HepG2 (cell line): Measurements from ENCODE around the gene FAM118A. TPM values are rescaled to one million over a fixed set of nuclear protein-coding genes. Genes with fewer than 3 reads are reported as not detected.

Experiments used
- FOXO1 ChIP-seq: sonication (generic); formaldehyde crosslinking; IDR thresholded peaks from 2 replicates; pipeline ENCODE4 v1.4.0; 2020; ENCODE audit warnings: missing genetic modification reagents
- IRF2 ChIP-seq: IDR thresholded peaks from 2 replicates; pipeline ENCODE4 v1.6.1; 2018; ENCODE audit warnings: missing genetic modification reagents, missing compliant biosample characterization
- KDM2A ChIP-seq: sonication (generic); formaldehyde crosslinking; IDR thresholded peaks from 2 replicates; pipeline ENCODE4 v1.4.0; 2020; ENCODE audit warnings: low read depth, missing genetic modification reagents, borderline replicate concordance
- KLF15 ChIP-seq: sonication (generic); formaldehyde crosslinking; IDR thresholded peaks from 2 replicates; pipeline ENCODE4 v1.8.1; 2023; ENCODE audit warnings: borderline replicate concordance, mild to moderate bottlenecking, inconsistent platforms, missing genetic modification reagents, mixed read lengths
- KLF16 ChIP-seq, 2 experiments: sonication (generic) in 1 of 2; formaldehyde crosslinking in 1 of 2; IDR thresholded peaks; 2 replicates each; pipeline versions ENCODE4 v1.6.1 to v1.8.0; 2016 to 2023; ENCODE audit warnings: missing genetic modification reagents in 2 of 2, missing compliant biosample characterization in 1 of 2
- MXI1 ChIP-seq: IDR thresholded peaks from 3 replicates; pipeline ENCODE4 v1.6.1; 2012; ENCODE audit warnings: low read depth, low read length, inconsistent platforms, borderline replicate concordance
- NBN ChIP-seq: fragments of 450-650 bp; conservative IDR thresholded peaks from 2 replicates; pipeline ENCODE4 v1.6.1; 2017
- NR2F1 ChIP-seq, 2 experiments: fragments of 450-650 bp in 1 of 2; formaldehyde crosslinking in 1 of 2; IDR thresholded peaks; 2 replicates each; pipeline versions ENCODE4 v1.5.0 to v1.6.1; 2016 to 2020; ENCODE audit warnings: mild to moderate bottlenecking in 1 of 2, missing compliant biosample characterization in 1 of 2, missing genetic modification reagents in 1 of 2, moderate library complexity in 1 of 2
- PLRG1 ChIP-seq: fragments of 450-650 bp; conservative IDR thresholded peaks from 2 replicates; pipeline ENCODE4 v1.6.1; 2016
- POLR2A ChIP-seq, 2 experiments: IDR thresholded peaks; 2 replicates each; pipeline ENCODE4 v1.6.1; 2011; ENCODE audit warnings: low read depth in 2 of 2, low read length in 2 of 2, mild to moderate bottlenecking in 1 of 2, moderate library complexity in 1 of 2; ENCODE audit not compliant: insufficient read depth in 1 of 2
- RBM39 ChIP-seq: fragments of 200-400 bp; formaldehyde crosslinking; IDR thresholded peaks from one replicate; pipeline ENCODE4 v1.6.1; 2018; ENCODE audit warnings: antibody characterized with exemption, mild to moderate bottlenecking, low read depth, low read length; ENCODE audit not compliant: poor library complexity, severe bottlenecking
- RFXANK ChIP-seq: IDR thresholded peaks from 2 replicates; pipeline ENCODE4 v1.6.1; 2016
- TCF7L2 ChIP-seq: IDR thresholded peaks from 2 replicates; pipeline ENCODE4 v1.6.1; 2011; ENCODE audit warnings: mild to moderate bottlenecking, low read depth, low read length, moderate library complexity
- TOE1 ChIP-seq: sonication (generic); formaldehyde crosslinking; IDR thresholded peaks from 2 replicates; pipeline ENCODE4 v1.4.0; 2020; ENCODE audit warnings: mild to moderate bottlenecking, missing genetic modification reagents
- XRCC5 ChIP-seq: fragments of 200-400 bp; formaldehyde crosslinking; optimal IDR thresholded peaks from 2 replicates; pipeline ENCODE3; 2017; ENCODE audit warnings: mild to moderate bottlenecking, low read length
- ZBTB7B ChIP-seq: sonication (generic); formaldehyde crosslinking; IDR thresholded peaks from 2 replicates; pipeline ENCODE4 v1.4.0; 2020; ENCODE audit warnings: missing genetic modification reagents
- ZC3H4 ChIP-seq: sonication (generic); formaldehyde crosslinking; IDR thresholded peaks from 2 replicates; pipeline ENCODE4 v1.4.0; 2020; ENCODE audit warnings: missing genetic modification reagents, borderline replicate concordance
- ZFX ChIP-seq: sonication (generic); formaldehyde crosslinking; IDR thresholded peaks from 2 replicates; pipeline ENCODE4 v1.4.0; 2020; ENCODE audit warnings: mild to moderate bottlenecking, low read depth, missing genetic modification reagents, moderate library complexity
- ZNF160 ChIP-seq: sonication (generic); formaldehyde crosslinking; IDR thresholded peaks from 2 replicates; pipeline ENCODE4 v1.8.0; 2022; ENCODE audit warnings: mild to moderate bottlenecking, inconsistent platforms, missing genetic modification reagents
- ZNF782 ChIP-seq: sonication (generic); formaldehyde crosslinking; IDR thresholded peaks from 2 replicates; pipeline ENCODE4 v1.4.0; 2020; ENCODE audit warnings: missing genetic modification reagents, mild to moderate bottlenecking, borderline replicate concordance
- ZNF83 ChIP-seq: sonication (generic); formaldehyde crosslinking; IDR thresholded peaks from 2 replicates; pipeline ENCODE4 v1.4.0; 2020; ENCODE audit warnings: missing genetic modification reagents, mild to moderate bottlenecking, borderline replicate concordance
- ZNF879 ChIP-seq: sonication (generic); formaldehyde crosslinking; IDR thresholded peaks from 2 replicates; pipeline ENCODE4 v1.8.1; 2023; ENCODE audit warnings: missing genetic modification reagents
- ZSCAN12 ChIP-seq: sonication (generic); formaldehyde crosslinking; IDR thresholded peaks from 2 replicates; pipeline ENCODE4 v1.9.0; 2021; ENCODE audit warnings: mild to moderate bottlenecking, missing genetic modification reagents
- ZSCAN25 ChIP-seq: sonication (generic); formaldehyde crosslinking; IDR thresholded peaks from 2 replicates; pipeline ENCODE4 v1.8.0; 2022; ENCODE audit warnings: mild to moderate bottlenecking, missing genetic modification reagents
- polyA plus RNA-seq, 8 experiments: library from polyadenylated mRNA; depleted of rRNA in 3 of 8; stranded (reverse) in 7 of 8; unstranded in 1 of 8; fragments of >200 nt; fragmentation: Illumina TruSeq in 4 of 8; extraction: Trizol in 4 of 8; gene quantifications; 2 replicates each; pipeline versions ENCODE4 v1.2.1 to v1.2.3, GENCODE V29; 2011 to 2016; ENCODE audit warnings: low read depth in 4 of 8, missing spikeins in 1 of 8, mixed read lengths in 1 of 8; ENCODE audit not compliant: insufficient read depth in 1 of 8
- total RNA-seq, 5 experiments: library from RNA; depleted of rRNA; stranded (reverse); fragments of >200 nt; fragmentation: Illumina TruSeq; extraction: Trizol; gene quantifications; 2 replicates each; pipeline ENCODE4 v1.2.3, GENCODE V29; 2016; ENCODE audit warnings: low read depth in 1 of 5
- TF ChIP-seq, protein P1 (sequence below), 2 experiments: sonication (generic) in 1 of 2; formaldehyde crosslinking in 1 of 2; IDR thresholded peaks; 2 replicates each; pipeline versions ENCODE4 v1.4.0 to v1.6.1; 2016 to 2020; ENCODE audit warnings: borderline replicate concordance in 1 of 2, low read depth in 1 of 2, mild to moderate bottlenecking in 1 of 2, missing genetic modification reagents in 1 of 2
- TF ChIP-seq, protein P2 (sequence below): sonication (generic); formaldehyde crosslinking; IDR thresholded peaks from 2 replicates; pipeline ENCODE4 v1.4.0; 2020; ENCODE audit warnings: missing genetic modification reagents
- TF ChIP-seq, protein P3 (sequence below): sonication (generic); formaldehyde crosslinking; IDR thresholded peaks from 2 replicates; pipeline ENCODE4 v1.8.1; 2023; ENCODE audit warnings: missing genetic modification reagents, mild to moderate bottlenecking, borderline replicate concordance

Gene FAM118A
- total and polyA plus RNA-seq, 2 of the 13 experiments (the other 11 are each of a cell fraction or from before 2014, with no cell fraction given): 36.7 to 48.2 TPM

GRCh38 chr22:45309422-45310227 lies at the start of gene FAM118A (continued):
- TF ChIP-seq KDM2A (peak; percentile 76), XRCC5 (peak; percentile 52), KLF16 (CRISPR knock-in tag; IDR thresholded peaks at IDR 0.05) (peak in 1 of 2 experiments; percentile 49; a peak in 1 of 4 replicates), NBN (no peak), ZFX (CRISPR knock-in tag) (peak; percentile 95), MXI1 (peak; percentile 95; the same call in 2 of the 3 replicates), ZNF879 (CRISPR knock-in tag) (no peak), IRF2 (CRISPR knock-in tag) (no peak), ZBTB7B (CRISPR knock-in tag) (peak; percentile 62), FOXO1 (CRISPR knock-in tag) (no peak), PLRG1 (no peak), ZNF83 (CRISPR knock-in tag) (no peak), RFXANK (CRISPR knock-in tag) (no peak), TOE1 (CRISPR knock-in tag) (0 out of 2 replicates have a peak, but pooled peaks have one; percentile 32), TCF7L2 (no peak), NR2F1 (CRISPR knock-in tag; IDR thresholded peaks at IDR 0.05) (no peak), ZC3H4 (CRISPR knock-in tag) (no peak), KLF15 (CRISPR knock-in tag) (no peak), RBM39 (peak; percentile 46), ZNF160 (CRISPR knock-in tag) (peak; percentile 72; the same call in 1 of the 2 replicates), POLR2A (IDR thresholded peaks at IDR 0.05; ENCODE audit: insufficient read depth in 1 of 2, low read depth in 2 of 2, low read length in 2 of 2) (peak; percentile 65 to 75), ZSCAN25 (CRISPR knock-in tag) (no peak), ZSCAN12 (CRISPR knock-in tag) (peak; percentile 48; the same call in 1 of the 2 replicates), ZNF782 (CRISPR knock-in tag) (no peak)
- TF ChIP-seq, protein P1, sequence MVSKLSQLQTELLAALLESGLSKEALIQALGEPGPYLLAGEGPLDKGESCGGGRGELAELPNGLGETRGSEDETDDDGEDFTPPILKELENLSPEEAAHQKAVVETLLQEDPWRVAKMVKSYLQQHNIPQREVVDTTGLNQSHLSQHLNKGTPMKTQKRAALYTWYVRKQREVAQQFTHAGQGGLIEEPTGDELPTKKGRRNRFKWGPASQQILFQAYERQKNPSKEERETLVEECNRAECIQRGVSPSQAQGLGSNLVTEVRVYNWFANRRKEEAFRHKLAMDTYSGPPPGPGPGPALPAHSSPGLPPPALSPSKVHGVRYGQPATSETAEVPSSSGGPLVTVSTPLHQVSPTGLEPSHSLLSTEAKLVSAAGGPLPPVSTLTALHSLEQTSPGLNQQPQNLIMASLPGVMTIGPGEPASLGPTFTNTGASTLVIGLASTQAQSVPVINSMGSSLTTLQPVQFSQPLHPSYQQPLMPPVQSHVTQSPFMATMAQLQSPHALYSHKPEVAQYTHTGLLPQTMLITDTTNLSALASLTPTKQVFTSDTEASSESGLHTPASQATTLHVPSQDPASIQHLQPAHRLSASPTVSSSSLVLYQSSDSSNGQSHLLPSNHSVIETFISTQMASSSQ (IDR thresholded peaks at IDR 0.05; ENCODE audit: low read depth): no peak
- TF ChIP-seq, protein P1 (CRISPR knock-in tag; IDR thresholded peaks at IDR 0.05; ENCODE audit: borderline replicate concordance): peak; percentile 30; the same call in 1 of the 2 replicates
- TF ChIP-seq, protein P2, sequence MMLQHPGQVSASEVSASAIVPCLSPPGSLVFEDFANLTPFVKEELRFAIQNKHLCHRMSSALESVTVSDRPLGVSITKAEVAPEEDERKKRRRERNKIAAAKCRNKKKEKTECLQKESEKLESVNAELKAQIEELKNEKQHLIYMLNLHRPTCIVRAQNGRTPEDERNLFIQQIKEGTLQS (CRISPR knock-in tag): no peak
- TF ChIP-seq, protein P3, sequence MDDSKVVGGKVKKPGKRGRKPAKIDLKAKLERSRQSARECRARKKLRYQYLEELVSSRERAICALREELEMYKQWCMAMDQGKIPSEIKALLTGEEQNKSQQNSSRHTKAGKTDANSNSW: no peak
